ENCODE results near the gene PKP3. TPM values are rescaled to one million over a fixed set of nuclear protein-coding genes. Genes with fewer than 3 reads are reported as not detected.

Gene PKP3
- total and polyA plus RNA-seq, 12 donors, result 0.13 to 3.0 (median 0.72) TPM

DNA sequence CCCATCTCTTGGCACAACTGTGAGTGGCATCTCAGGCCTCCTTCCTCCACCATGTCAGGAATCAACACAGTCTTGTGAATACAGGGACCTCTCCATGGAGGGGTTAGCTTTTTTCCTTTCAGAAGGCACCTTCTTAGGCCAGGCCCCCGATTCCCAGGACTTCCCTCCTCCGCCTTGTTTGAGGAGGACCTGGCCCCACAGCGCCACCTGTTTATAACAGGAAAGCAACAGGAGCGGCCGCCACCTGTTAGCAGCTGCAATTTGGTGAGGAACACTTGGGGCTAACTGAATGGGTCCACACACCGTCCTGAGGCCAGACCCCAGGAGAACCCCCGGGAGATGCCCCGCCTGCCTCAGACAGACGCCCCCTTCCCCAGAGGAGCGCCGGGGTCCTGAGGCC lies 3.8 kb upstream of the PKP3 start:
- TF ChIP-seq, protein P1, sequence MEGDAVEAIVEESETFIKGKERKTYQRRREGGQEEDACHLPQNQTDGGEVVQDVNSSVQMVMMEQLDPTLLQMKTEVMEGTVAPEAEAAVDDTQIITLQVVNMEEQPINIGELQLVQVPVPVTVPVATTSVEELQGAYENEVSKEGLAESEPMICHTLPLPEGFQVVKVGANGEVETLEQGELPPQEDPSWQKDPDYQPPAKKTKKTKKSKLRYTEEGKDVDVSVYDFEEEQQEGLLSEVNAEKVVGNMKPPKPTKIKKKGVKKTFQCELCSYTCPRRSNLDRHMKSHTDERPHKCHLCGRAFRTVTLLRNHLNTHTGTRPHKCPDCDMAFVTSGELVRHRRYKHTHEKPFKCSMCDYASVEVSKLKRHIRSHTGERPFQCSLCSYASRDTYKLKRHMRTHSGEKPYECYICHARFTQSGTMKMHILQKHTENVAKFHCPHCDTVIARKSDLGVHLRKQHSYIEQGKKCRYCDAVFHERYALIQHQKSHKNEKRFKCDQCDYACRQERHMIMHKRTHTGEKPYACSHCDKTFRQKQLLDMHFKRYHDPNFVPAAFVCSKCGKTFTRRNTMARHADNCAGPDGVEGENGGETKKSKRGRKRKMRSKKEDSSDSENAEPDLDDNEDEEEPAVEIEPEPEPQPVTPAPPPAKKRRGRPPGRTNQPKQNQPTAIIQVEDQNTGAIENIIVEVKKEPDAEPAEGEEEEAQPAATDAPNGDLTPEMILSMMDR (IDR thresholded peaks at IDR 0.05), result no peak
- Histone ChIP-seq H3K27me3 (peaks cover 0 to 35% (median 17%) of the 10 kb centered on the region in 7 donors), H3K36me3 (no peaks in the 10 kb centered on the region), H3K4me1 (peaks cover 0 to 5% (median 0%) of the 10 kb centered on the region in 9 donors), H3K27ac (no peak overlapping the region), H3K9me3 (peaks cover 0 to 18% (median 8%) of the 10 kb centered on the region in 11 donors), H3K4me3 (no peak overlapping the region)
- intact Hi-C loops (cut with DNase I), result loop anchor here in 1 of 10 donors (10.0 kb wide), 1 partner anchor 125 kb away; no protein-coding TSS in a partner anchor
- ATAC-seq (no peak), DNase-seq (no peak)
- 60 to 63% methylated on average over 8 of the region's 11 CpGs for WGBS, 2 donors

DNA sequence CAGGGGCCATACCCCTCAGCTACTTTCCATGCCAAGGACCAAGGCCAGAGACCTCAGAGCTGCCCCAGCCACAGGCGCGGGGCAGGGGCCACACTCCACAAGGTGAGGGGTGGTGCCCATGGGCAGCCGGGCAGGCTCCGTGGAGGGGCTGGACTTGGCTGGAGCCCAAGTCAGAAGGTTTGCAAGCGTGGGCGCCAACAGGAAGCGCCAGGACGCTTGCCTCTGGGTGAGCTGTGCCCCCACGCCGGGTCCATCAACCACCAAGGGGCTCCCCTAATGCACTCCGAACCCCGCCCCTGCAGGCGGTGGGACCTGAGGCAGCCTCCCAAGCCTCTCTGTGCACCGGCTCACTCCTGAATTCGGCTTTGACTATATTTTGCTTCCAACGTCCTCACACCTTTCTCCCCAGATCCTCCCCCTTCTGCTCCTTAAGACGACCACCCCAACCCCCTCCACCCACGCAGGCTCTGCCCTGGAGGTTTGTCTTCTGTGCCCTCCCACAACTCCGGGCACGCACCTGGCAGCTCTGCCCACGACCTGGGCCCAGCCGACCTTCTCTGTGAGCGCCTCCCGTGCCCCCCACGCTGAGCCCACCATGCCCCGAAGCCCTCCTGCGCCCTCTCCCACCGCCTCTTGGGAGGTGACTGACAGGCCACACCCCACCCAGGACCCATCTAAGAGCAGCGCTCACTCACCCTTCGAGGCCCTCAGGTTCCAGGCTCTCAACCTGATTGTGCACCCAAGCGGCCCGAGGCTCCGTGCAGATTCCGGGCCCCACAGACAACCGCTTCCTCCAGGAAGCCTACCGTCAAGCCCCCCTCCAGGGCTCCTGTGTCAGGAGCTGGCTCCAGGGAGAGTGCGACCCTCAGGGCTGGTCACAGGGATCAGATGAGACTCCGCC lies 2.6 kb upstream of the PKP3 start:
- WGBS, 2 donors, result 76 to 81% methylated on average over 37 to 38 of the region's 38 CpGs
- H3K9me3 ChIP-seq, result peaks cover 0 to 12% (median 6%) of the 10 kb centered on the region in 11 donors
- DNase-seq, result no peak
- H3K4me3 ChIP-seq, result no peak overlapping the region
- H3K4me1 ChIP-seq, result peaks cover 0 to 5% (median under 1%) of the 10 kb centered on the region in 9 donors
- H3K27ac ChIP-seq, result no peak overlapping the region
- H3K27me3 ChIP-seq, result peaks cover 0 to 44% (median 17%) of the 10 kb centered on the region in 7 donors
- TF ChIP-seq, protein P1 (IDR thresholded peaks at IDR 0.05), result no peak
- H3K36me3 ChIP-seq, result no peaks in the 10 kb centered on the region
- intact Hi-C loops (cut with DNase I), result loop anchor here in 1 of 10 donors (10.0 kb wide), 1 partner anchor 123 kb away; no protein-coding TSS in a partner anchor
- no peak for ATAC-seq

DNA sequence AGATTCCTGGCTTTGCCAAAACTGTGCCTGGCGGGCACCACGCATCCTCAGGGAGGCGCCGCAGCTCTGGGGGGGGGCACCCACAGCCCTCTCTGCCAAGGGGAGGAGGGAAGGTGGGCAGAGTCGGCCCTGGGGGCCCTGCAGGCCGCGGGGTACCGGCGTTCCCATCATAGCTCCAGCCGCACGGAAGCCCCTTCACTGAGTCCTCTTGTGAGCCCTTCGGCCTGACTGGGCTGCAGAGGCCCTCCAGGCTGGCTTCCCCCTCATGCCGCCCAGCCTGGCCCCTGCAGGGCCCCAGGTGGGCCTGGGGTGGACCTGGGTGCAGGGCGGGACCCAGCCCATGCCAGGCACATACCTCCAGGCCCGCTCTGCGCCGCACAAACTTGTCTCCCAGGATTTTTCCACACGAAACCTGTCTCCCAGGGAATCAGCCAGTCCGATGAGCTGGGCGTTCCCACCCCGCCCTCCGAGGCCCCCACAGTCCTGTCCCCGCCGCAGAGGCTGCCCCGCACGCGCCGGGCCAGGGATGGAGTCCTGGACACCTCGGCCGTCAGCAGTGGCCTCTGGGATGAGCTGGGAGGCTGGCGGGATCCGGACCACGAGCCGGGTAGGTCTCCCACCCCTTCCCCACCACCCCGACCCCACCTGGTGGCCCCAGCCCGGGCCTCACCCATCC lies 1.8 kb upstream of the PKP3 start:
- Histone ChIP-seq H3K27me3 (peaks cover 0 to 44% (median 17%) of the 10 kb centered on the region in 7 donors), H3K9me3 (peaks cover 0 to 3% (median 0%) of the 10 kb centered on the region in 11 donors), H3K27ac (no peak overlapping the region), H3K4me1 (peaks cover 0 to 13% (median 7%) of the 10 kb centered on the region in 9 donors), H3K36me3 (no peaks in the 10 kb centered on the region), H3K4me3 (no peak overlapping the region)
- intact Hi-C loops (cut with DNase I), result loop anchor here in 1 of 10 donors (10.0 kb wide), 1 partner anchor 123 kb away; no protein-coding TSS in a partner anchor
- WGBS, 2 donors, result 92% methylated on average over 30 to 36 of the region's 36 CpGs
- TF ChIP-seq, protein P1 (IDR thresholded peaks at IDR 0.05), result no peak
- ATAC-seq (no peak), DNase-seq (no peak)

Data from heart right ventricle (tissue), 16 donors.